Middle frontal gyrus (tissue), 1 donor: ENCODE results near the gene MOV10.
"Not testable (repeated sequence)": the region's sequence is repeated elsewhere in the genome, so short reads cannot be mapped to it uniquely, and the experiment has no call there.

Source experiments
- DNase-seq: peaks from one replicate; pipeline ENCODE4 v3.0.0-alpha.2; 2015; ENCODE audit warnings: low spot score; ENCODE audit errors: extremely low spot score

The MOV10 gene, protein sequence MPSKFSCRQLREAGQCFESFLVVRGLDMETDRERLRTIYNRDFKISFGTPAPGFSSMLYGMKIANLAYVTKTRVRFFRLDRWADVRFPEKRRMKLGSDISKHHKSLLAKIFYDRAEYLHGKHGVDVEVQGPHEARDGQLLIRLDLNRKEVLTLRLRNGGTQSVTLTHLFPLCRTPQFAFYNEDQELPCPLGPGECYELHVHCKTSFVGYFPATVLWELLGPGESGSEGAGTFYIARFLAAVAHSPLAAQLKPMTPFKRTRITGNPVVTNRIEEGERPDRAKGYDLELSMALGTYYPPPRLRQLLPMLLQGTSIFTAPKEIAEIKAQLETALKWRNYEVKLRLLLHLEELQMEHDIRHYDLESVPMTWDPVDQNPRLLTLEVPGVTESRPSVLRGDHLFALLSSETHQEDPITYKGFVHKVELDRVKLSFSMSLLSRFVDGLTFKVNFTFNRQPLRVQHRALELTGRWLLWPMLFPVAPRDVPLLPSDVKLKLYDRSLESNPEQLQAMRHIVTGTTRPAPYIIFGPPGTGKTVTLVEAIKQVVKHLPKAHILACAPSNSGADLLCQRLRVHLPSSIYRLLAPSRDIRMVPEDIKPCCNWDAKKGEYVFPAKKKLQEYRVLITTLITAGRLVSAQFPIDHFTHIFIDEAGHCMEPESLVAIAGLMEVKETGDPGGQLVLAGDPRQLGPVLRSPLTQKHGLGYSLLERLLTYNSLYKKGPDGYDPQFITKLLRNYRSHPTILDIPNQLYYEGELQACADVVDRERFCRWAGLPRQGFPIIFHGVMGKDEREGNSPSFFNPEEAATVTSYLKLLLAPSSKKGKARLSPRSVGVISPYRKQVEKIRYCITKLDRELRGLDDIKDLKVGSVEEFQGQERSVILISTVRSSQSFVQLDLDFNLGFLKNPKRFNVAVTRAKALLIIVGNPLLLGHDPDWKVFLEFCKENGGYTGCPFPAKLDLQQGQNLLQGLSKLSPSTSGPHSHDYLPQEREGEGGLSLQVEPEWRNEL

DNA sequence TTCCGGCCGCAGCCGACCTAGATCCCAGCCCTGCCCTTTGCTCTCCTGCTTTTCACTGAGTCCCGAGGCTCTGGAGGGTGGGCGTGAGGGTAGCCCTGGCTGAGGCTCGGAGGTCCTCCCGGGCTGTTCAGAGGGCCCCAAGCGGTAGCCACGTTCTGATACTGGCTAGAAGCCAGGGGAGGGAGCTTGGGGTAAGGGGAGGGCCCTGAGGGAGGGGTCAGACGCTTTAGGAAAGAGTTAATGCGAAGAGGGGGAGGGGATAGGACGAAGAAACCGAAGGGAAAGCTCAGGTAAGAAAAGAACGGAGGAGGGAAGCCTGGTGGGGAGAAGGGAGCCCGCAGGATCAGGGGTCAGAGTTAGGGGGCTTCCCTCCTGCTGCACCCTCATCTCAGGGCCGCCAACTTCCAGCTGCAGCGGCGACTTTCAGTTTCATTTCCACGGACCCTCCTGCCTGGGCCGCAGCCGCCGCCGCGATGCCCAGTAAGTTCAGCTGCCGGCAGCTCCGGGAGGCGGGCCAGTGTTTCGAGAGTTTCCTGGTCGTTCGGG, at the start of gene MOV10:
Gene MOV10 (plus strand): TSS at position 220 of the 546 bp plus-strand sequence. CDS start 254 bp downstream, at position 474.
- DNase-seq, result no peak

DNA sequence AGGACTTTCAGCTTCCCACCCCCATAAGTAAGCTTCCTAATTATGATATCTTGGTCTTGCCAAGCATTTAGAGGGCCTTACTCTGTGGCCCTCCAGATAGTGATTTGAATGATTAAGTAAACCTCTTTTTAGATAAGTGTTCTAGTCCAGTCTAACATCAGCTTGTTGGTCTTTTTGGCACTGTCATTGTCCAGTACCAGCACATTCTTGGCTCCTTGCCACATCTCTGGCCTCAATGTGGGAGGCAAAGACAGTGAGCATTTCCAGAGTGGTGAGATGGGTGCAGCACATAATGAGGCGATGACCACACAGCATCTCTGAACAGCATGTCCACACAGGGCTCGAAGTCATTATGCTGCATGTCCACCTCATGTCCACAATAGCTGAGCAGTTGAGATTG, 48.8 kb upstream of the MOV10 start:
- no peak for DNase-seq

DNA sequence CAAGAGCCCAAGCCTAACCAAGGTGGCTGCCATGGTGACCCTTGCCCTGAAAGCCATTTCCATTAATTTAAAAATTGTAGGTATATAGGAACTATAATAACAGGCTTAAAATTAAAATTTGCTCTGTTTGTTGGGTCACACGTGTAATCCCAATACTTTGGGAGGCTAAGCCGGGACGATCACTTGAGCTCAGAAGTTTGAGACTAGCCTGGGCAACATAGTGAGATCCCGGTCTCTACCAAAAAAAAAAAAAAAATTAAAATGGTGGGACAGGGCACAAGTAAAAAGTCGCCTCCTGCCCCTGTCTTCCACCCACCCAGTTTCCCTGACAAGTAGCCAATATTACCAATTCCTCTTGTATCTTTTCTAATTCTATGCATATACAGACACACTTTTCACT, 48.3 kb upstream of the MOV10 start:
- DNase-seq, result no peak

DNA sequence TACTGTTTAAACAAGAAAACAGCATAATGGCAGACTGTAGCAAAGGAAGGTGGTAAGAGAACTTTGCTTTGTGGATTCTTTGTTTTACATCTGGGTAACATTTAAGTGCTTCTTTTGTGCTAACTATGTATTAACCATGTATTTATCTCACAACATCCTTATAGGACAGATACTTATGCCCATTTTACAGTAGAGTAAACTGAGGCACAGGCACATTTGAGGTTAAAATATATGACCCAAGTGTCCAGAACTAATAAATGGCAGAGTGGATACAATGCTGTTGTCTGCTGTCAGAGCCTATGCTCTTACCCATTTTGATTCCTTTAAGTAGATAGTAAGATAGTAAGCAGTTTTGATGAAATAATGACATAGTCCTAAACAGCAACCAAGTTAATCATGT, 47.6 kb upstream of the MOV10 start:
- DNase-seq, result no peak

DNA sequence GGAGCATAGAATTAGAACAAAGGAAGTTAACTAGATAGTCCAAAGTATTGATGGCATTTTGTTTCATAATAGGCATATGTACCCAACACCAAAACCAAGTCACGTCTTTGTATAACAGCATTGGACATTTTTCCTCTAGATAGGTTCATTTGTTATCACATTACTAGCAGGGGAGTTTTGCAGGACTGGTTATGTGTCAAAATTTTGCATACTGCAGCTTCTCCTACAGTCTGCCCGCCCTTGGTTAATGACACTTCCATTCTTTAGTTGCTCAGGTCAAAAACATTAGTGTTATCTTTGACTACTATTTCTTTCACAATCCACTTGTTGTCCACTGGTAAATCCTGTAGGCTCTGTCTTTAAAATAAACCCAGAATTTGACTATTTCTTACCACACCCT, 45.9 kb upstream of the MOV10 start:
- DNase-seq, result no peak

DNA sequence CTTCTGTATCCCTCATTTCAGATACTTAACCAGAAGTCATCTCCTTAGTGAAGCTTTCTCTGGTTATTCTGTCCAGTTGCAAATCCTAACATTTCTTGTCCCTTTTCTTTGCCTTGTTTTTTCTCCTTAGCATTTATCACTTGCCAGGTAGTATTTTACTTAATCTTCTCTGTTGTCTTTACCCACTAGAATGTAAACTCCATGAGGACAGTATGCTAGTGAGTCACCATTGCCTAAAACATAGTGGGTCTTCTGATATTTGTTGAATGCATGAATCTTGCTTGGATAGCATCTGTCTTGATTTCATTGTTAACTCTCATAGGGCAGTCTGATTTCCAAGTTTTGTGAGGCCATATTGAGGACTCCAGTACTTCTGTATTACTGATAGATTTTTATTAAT, 45.2 kb upstream of the MOV10 start:
- no peak for DNase-seq

DNA sequence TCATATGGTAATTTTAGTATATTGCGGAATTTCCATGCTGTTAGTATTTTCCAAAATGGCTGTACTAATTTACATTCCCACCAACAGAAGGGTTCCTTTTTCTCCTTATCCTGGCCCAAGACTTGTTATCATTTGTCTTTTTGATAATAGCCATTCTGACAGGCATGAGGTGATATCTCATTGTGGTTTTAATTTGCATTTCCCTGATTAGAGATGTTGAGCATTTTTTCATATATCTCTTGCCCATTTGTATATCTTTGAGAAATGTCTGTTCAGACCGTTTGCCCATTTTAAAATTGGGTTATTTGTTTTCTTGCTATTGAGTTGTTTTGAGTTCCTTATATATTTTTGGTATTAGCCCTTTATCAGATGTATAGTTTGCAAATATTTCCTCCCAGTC, 40.8 kb upstream of the MOV10 start:
- DNase-seq, result no peak

DNA sequence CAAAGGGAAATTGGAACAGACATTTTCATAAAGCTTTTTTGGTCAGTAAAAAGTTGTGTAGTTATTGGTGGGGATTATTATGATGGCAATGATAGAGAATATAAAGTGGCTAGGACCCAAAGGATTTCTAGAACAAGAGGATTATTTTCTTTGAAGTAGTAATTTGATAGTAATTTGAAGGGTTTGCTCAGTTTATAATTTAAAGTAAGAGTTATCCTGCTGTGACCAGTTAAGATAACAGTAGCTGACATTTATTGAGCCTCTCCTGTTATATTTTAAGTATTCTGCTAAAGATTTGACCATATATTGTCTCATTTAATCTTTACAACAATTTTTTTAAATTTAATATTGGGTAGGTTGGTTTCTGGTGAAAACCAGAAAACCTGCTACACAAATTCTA, 40.1 kb upstream of the MOV10 start:
- DNase-seq, result no peak

DNA sequence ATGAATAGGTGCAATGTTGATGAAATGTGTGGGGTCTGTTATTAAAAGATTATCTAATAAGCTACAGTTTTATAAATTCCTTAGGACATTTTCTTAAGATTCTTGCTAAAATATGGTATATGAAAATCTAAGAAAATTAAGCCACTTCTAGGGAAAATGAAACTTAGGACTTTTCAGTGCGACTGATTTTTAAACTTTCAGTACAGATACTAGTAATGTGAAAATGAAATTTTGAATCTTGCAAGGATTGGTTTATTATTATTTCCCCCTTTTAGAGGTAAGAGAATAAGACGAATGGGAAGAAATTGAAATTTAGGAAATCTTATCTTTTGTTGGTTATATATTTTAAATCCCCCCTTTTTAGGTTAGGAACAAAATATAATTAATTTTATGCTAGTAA, 38.4 kb upstream of the MOV10 start:
- DNase-seq, result no peak

DNA sequence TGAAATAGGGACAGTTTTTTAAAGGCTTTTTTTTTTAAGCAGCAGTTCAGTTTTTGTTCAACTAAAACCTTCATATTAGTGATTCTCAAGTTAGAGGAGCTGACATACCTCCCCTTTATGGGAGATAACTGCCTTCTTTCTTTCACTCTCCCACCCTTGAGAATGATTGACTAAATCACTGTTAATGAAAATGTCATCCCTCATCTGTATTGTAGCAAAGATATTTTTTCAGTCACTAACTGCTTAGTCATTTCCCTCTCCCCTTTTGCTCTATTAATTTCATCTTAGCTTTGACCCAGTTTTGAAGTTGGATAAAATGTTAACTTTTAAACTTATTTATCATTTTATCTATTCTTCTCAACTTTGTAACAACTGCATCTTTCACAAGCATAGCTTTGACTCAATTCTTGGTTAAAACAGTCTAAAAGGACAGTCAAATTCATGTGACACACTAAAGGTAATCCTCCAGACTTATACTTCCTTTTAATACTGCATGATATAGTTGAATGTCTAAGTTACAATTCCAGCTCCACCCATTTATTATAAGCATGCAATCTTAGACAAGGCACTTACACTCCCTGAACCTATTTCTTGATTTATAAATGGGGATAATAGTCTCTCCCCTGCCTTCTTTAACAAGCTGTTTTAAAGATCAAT, 37.7 kb upstream of the MOV10 start:
- DNase-seq, result no peak

DNA sequence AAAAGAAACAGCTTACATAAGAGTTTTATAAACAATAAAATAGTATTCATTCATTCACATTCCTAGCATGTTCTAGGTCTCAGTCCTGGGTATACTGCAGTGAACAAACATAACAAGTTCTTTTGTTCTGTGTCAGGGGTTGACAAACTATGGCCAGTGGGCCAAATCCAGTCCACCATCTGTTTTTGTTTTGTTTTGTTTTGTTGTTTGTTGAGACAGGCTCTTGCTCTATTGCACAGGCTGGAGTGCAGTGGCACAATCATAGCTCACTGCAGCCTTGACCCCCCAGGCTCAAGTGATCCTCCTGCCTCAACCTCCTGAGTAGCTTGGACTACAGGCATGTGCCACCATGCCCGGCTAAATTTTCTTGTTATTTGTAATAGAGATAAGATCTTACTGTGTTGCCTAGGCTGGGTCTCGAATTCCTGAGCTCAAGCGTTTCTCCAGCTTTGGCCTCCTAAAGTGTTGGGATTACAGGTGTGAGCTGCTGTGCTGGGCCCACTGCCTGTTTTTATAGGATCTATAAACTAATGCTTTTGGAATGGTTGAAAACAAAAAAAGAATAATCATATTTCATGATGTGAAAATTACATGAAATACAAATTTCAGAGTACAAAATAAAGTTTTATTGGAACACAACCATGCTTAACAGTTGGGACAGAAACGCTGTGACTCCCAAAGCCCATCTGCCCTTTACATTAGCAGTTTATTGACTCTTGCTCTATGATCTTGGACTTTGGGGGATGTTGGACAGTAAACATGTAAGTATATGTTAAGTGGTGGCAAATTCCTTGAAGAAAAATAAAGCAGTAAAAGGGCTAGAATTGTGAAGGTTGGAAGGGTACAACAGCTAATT, 37.0 kb upstream of the MOV10 start:
- peak; percentile 47 for DNase-seq

DNA sequence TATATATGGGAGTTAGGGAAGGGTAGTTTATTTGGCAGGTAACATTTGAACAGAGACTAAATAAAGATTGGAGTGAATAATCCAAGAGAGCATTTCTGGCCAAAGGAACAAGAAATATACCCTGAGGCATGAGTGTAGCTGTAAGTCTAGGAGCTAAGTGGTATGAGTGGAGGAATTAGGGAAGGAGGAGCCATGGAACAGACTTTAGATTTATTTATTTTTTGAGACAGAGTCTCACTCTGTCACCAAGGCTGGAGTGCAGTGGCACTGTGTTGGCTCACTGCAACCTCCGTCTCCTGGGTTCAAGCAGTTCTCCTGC, 36.4 kb upstream of the MOV10 start:
- no peak for DNase-seq

DNA sequence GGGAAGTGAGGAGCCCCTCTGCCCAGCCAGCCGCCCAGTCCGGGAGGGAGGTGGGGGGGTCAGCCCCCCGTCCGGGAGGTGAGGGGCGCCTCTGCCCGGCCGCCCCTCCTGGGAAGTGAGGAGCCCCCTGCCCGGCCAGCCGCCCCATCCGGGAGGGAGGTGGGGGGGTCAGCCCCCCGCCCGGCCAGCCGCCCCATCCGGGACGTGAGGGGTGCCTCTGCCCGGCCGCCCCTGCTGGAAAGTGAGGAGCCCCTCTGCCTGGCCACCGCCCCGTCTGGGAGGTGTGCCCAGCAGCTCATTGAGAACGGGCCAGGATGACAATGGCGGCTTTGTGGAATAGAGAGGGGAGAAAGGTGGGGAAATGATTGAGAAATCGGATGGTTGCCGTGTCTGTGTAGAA, 34.0 kb upstream of the MOV10 start:
- DNase-seq, result not testable (repeated sequence)

DNA sequence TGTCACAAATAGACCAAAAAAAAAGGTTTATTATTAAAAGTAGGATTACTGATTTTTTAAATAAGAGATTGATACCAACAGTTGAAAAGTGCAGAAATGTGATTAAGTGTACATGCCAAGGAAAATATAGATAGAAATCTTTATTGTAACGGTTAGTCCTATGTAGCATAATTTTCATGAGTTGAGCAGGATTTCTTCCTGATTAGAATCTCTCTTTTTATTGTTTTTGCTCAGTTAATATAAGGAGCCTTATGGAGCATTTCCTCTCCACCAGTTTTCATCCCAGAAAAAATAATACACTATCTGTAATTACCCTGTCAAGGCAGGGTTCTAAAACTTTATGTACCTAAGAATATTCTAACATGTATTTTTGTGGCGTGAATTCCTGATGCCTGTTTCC, 31.4 kb upstream of the MOV10 start:
- DNase-seq, result no peak

DNA sequence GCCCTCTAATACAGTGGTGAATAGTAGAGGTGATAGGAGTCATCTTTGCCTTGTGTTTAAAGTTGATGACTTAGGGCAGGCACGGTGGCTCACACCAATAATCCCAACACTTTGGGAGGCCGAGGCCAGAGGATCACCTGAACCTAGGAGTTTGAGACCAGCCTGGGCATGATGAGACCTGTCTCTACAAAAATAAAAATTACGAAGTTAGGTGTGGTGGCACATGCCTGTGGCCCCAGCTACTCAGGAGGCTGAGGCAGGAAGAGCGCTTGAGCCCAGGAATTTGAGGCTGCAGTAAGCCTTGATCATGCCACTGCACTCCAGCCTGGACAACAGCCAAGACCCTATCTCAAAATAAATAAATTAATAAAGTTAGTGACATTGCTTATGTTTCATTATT, 28.2 kb upstream of the MOV10 start:
- no peak for DNase-seq

DNA sequence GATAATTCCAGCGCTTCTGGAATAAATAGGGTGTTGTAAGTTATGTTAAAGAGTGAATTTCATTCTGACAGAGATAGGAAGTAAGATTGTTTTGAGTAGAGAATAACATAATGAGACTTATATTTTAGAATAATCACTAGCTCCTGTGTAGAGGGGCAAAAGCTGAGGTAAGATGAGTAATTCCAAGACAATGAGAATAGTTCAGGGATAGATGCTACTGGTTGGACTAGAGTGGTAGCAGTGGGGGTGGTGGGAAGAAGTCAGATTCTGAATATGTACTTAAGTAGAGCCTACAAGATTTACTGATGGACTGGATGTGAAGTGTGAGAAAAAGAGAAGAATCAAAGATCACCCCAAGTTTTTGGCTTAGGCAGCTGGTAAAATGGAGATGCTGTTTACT, 23.3 kb upstream of the MOV10 start:
- DNase-seq, result no peak

DNA sequence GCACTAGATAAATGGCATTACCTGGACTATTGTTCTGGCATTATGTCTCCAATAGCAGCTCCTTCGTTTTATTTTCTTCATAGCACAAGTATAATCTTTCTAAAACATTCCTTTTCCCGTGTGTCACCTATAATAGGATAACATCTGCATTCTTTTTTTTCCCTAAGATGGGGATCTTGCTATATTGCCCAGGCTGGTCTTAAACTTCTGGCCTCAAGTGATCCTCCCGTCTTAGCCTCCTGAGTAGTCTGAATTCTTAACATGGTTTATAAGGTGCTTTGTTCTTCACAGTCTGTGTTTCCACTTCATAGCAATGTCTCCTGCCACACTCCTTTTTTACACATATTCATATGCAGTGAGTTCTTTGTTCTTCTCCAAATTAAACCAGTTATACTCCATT, 8.6 kb upstream of the MOV10 start:
- DNase-seq, result no peak

DNA sequence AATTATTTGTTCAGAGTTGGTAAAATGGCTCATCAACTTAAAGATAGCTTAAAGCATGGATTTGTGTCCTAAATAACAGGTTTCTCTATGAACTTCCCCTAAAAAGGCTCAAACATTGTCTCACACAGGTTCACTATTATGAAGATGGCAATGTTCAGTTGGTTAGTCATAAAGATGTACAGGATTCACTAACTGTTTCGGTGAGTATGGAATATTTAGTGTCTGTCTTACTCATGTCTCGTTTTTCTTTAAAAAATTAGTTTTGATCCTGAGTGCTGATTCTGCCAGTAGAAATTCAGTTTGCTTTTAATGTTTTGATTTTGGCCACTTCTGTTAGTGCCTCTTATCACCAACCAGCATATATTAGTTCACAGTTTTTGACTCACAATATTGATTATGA, 7.5 kb upstream of the MOV10 start:
- no peak for DNase-seq

DNA sequence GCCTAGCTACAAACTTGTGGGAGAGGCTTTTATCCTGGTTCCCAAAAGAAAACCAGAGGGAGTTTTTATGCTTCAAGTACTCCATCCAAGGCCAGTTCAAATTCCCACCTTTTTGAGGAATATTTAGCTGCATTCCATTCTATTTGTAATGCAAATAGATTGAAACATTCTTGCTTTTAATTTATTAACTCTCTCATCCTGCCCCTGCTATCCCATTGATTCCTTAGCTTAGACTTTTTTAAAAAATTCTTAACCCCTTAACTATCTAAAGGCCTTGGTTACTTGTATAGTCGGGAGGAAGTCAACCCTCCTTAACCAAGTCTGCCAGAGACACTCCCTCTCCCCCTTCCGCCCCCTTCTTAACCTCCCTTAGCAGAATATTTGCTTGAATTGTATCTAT, 2.5 kb upstream of the MOV10 start:
- no peak for DNase-seq

DNA sequence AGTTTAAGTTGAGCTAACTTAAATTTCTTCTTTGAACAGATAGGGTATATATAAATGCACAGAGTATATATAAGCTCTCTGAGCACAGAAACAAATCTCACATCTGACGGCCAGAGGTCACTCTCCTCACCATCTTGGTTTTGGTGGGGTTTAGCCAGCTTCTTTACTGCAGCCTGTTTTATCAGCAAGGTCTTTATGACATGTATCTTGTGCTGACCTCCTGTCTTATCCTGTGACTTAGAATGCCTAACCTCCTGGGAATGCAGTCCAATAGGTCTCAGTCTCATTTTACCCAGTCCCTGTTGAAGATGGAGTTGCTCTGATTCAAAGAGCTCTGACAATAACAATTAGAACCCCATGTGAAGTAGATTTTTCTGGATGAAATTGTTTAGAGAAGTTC, 1.6 kb upstream of the MOV10 start:
- DNase-seq, result no peak
